ENCODE data around the gene C1RL. TPM values are rescaled to one million over a fixed set of nuclear protein-coding genes. Genes with fewer than 3 reads are reported as not detected.

C1RL gene
- total RNA-seq, 1 experiment from 2014 or later, result 49.8 TPM

GRCh38 chr12:7142809-7143465 lies 33.9 kb upstream of the C1RL start:
- no peaks in the 10 kb centered on the region for H3K9me3 Mint-ChIP-seq (ENCODE audit: unreplicated experiment)

DNA sequence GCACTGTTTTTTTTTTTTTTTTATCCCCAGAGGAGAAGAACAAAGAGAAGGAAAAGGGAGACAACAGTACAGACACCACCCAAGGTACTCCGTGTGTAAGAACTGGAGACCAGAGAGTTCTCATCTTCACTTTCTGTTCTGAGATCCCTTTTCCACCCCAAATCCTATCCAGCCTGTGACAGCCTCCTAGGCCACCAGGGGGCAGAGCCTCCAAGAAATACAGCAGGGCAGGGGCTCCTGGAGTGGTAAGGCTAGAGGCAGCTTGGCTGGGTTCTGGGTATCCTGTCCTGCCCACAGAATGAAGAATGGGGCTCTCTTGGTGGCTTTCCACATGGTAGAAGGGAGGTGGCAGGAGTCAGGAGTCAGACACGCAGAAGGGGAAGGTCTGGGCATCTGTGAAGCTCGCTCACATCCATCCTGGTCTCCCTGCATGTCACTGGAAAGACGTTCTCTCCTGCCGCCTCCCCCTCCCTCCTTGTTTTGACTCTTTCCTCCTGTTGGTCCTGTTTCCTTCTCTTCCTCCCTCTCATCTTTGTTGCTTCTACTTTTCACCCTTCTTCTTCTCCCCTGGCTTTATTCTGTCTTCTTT lies 33.1 kb upstream of the C1RL start:
- no TSS peak for BruUV-seq (replicated peaks)
- POLR2A ChIA-PET, result no interaction called here
- intact Hi-C loops (cut with micrococcal nuclease), result loop anchor here (1.0 to 5.0 kb wide), 3 partner anchors 46 to 496 kb away; no protein-coding TSS in a partner anchor
- Mint-ChIP-seq H3K27me3 (ENCODE audit: insufficient read depth, unreplicated experiment) (no peaks in the 10 kb centered on the region), H3K36me3 (ENCODE audit: insufficient read depth, unreplicated experiment) (peaks cover 45% of the 10 kb centered on the region), H3K4me1 (ENCODE audit: insufficient read depth, unreplicated experiment) (no peaks in the 10 kb centered on the region), H3K4me3 (ENCODE audit: unreplicated experiment) (no peak overlapping the region), H3K27ac (ENCODE audit: low read depth, unreplicated experiment) (no peak overlapping the region), H3K9me3 (ENCODE audit: unreplicated experiment) (no peaks in the 10 kb centered on the region)
- TF ChIP-seq CTCF (IDR thresholded peaks at IDR 0.05; ENCODE audit: unreplicated experiment), result peak; percentile 45
- CTCF ChIA-PET, result interaction anchor here (0.6 to 8.4 kb wide), 17 partner anchors 12 to 1575 kb away, joined by 3 to 106 read pairs (median 4); partner anchors contain the start of gene PEX5
- peak; percentile 70 for DNase-seq (ENCODE audit: unreplicated experiment)

More at GRCh38 chr12:7142809-7143465, 33.9 kb upstream of the C1RL start:
- ChIA-PET CTCF (interaction anchor here (0.6 to 8.4 kb wide), 10 partner anchors 11 to 212 kb away, joined by 3 to 106 read pairs (median 4); partner anchors contain the start of gene PEX5), POLR2A (no interaction called here)
- H3K4me1 Mint-ChIP-seq (ENCODE audit: insufficient read depth, unreplicated experiment), result no peaks in the 10 kb centered on the region
- no peak for TF ChIP-seq CTCF (IDR thresholded peaks at IDR 0.05; ENCODE audit: unreplicated experiment)
- DNase-seq (ENCODE audit: unreplicated experiment), result no peak
- no peak overlapping the region for H3K4me3 Mint-ChIP-seq (ENCODE audit: unreplicated experiment)
- no peaks in the 10 kb centered on the region for H3K27me3 Mint-ChIP-seq (ENCODE audit: insufficient read depth, unreplicated experiment)
- BruUV-seq (replicated peaks), result no TSS peak
- intact Hi-C loops (cut with micrococcal nuclease), result loop anchor here (1.0 to 5.0 kb wide), 3 partner anchors 45 to 495 kb away; no protein-coding TSS in a partner anchor
- H3K27ac Mint-ChIP-seq (ENCODE audit: low read depth, unreplicated experiment), result no peak overlapping the region
- peaks cover 52% of the 10 kb centered on the region for H3K36me3 Mint-ChIP-seq (ENCODE audit: insufficient read depth, unreplicated experiment)

DNA sequence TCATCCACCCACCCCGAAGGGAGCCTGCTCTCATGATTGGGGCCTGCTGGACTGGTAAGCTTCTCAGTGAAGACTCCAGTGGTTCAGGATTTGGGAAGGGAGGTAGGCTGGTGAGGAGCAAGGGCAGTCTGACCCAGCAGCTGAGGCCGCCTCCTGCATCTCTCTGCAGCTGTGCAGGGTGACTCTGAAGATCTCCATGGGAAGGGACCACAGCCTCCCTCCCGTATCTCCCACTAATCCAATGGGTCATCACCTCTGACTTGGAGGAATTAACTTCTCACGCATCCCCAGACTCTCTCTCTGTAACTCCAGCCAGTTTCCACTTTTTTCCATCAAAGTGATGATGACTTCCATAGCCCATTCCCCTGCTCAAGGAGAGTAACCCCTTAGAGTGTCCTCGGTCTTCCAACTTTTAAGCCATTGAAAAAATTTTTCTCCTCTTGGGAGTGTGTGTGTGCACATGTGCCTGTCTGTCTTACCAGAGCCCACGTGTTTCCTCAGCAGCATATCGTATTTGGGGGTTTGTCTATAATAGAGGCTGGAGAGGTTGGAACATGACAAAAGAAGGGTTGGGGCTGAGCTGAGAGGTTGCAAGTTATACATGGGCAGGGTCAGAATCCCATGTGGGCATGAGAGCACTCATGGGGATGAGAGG lies 32.5 kb upstream of the C1RL start:
- no peaks in the 10 kb centered on the region for H3K27me3 Mint-ChIP-seq (ENCODE audit: insufficient read depth, unreplicated experiment)
- peaks cover 40% of the 10 kb centered on the region for H3K36me3 Mint-ChIP-seq (ENCODE audit: insufficient read depth, unreplicated experiment)
- CTCF ChIA-PET, result interaction anchor here (0.6 to 8.4 kb wide), 21 partner anchors 13 to 1575 kb away, joined by 3 to 106 read pairs (median 4); partner anchors contain the start of gene PEX5
- intact Hi-C loops (cut with micrococcal nuclease), result loop anchor here (1.0 to 5.0 kb wide), 3 partner anchors 47 to 497 kb away; no protein-coding TSS in a partner anchor
- POLR2A ChIA-PET, result no interaction called here
- H3K9me3 Mint-ChIP-seq (ENCODE audit: unreplicated experiment), result no peaks in the 10 kb centered on the region
- H3K4me3 Mint-ChIP-seq (ENCODE audit: unreplicated experiment), result no peak overlapping the region
- H3K27ac Mint-ChIP-seq (ENCODE audit: low read depth, unreplicated experiment), result no peak overlapping the region
- no peak for TF ChIP-seq CTCF (IDR thresholded peaks at IDR 0.05; ENCODE audit: unreplicated experiment)
- no peak for DNase-seq (ENCODE audit: unreplicated experiment)
- no TSS peak for BruUV-seq (replicated peaks)
- H3K4me1 Mint-ChIP-seq (ENCODE audit: insufficient read depth, unreplicated experiment), result no peaks in the 10 kb centered on the region

- Mint-ChIP-seq H3K9me3 (ENCODE audit: unreplicated experiment) (no peaks in the 10 kb centered on the region), H3K36me3 (ENCODE audit: insufficient read depth, unreplicated experiment) (peaks cover 44% of the 10 kb centered on the region), H3K27me3 (ENCODE audit: insufficient read depth, unreplicated experiment) (no peaks in the 10 kb centered on the region), H3K4me1 (ENCODE audit: insufficient read depth, unreplicated experiment) (no peaks in the 10 kb centered on the region), H3K27ac (ENCODE audit: low read depth, unreplicated experiment) (no peak overlapping the region), H3K4me3 (ENCODE audit: unreplicated experiment) (no peak overlapping the region)
- intact Hi-C loops (cut with micrococcal nuclease), result no loop called here
- BruUV-seq (replicated peaks), result no TSS peak
- DNase-seq (ENCODE audit: unreplicated experiment), result no peak
- ChIA-PET CTCF (interaction anchor here (0.6 to 8.4 kb wide), 5 partner anchors 15 to 687 kb away, joined by 3 to 106 read pairs (median 4); partner anchors contain the start of gene PEX5), POLR2A (no interaction called here)
- no peak for TF ChIP-seq CTCF (IDR thresholded peaks at IDR 0.05; ENCODE audit: unreplicated experiment)
Observed at GRCh38 chr12:7139200-7139599, 30.2 kb upstream of the C1RL start.

Measured in MCF 10A (cell line).